RPMI7951 (cell line): Measurements from ENCODE around the gene PID1. TPM values are rescaled to one million over a fixed set of nuclear protein-coding genes. Genes with fewer than 3 reads are reported as not detected.

Source experiments
- DNase-seq: peaks from one replicate; pipeline ENCODE4 v3.0.0-alpha.2; 2012; ENCODE audit warnings: low read depth
- total RNA-seq: library from RNA; depleted of rRNA; stranded (reverse); fragments of >200 nt; shearing (Covaris generic); gene quantifications from 2 replicates; pipeline ENCODE4 v1.2.3, GENCODE V29; 2014

PID1 gene
- total RNA-seq, 1 experiment from 2014 or later: 23.8 TPM

GRCh38 chr2:229169751-229170150 is 101.3 kb downstream of the PID1 start:
- peak; percentile 69 for DNase-seq

GRCh38 chr2:229164545-229165249 is 106.4 kb downstream of the PID1 start:
- DNase-seq: peak; percentile 58

GRCh38 chr2:229163893-229164292 is 107.2 kb downstream of the PID1 start:
- DNase-seq: no peak

- no peak for DNase-seq
Observed at GRCh38 chr2:229162015-229162414, 109.1 kb downstream of the PID1 start.

- no peak for DNase-seq
Observed at GRCh38 chr2:229160984-229161383, 110.1 kb downstream of the PID1 start.

GRCh38 chr2:229160180-229160579 is 110.9 kb downstream of the PID1 start:
- DNase-seq: no peak

- DNase-seq: no peak
Observed at GRCh38 chr2:229159405-229159804, 111.7 kb downstream of the PID1 start.

- DNase-seq: peak; percentile 85
Observed at GRCh38 chr2:229154381-229154780, 116.7 kb downstream of the PID1 start.

GRCh38 chr2:229153951-229154350 is 117.1 kb downstream of the PID1 start:
- DNase-seq: peak; percentile 51

- no peak for DNase-seq
Observed at GRCh38 chr2:229153267-229153666, 117.8 kb downstream of the PID1 start.

- no peak for DNase-seq
Observed at GRCh38 chr2:229152674-229153073, 118.4 kb downstream of the PID1 start.

GRCh38 chr2:229150317-229150716 is 120.8 kb downstream of the PID1 start:
- DNase-seq: no peak

- DNase-seq: peak; percentile 84
Observed at GRCh38 chr2:229141424-229142025, 129.6 kb downstream of the PID1 start.

- no peak for DNase-seq
Observed at GRCh38 chr2:229137639-229138038, 133.4 kb downstream of the PID1 start.

GRCh38 chr2:229137066-229137465 is 134.0 kb downstream of the PID1 start:
- no peak for DNase-seq

- peak; percentile 67 for DNase-seq
Observed at GRCh38 chr2:229133155-229133772, 137.8 kb downstream of the PID1 start.

- no peak for DNase-seq
Observed at GRCh38 chr2:229132236-229132635, 138.9 kb downstream of the PID1 start.

GRCh38 chr2:229130522-229130921 is 140.6 kb downstream of the PID1 start:
- DNase-seq: peak; percentile 45

- DNase-seq: peak; percentile 75
Observed at GRCh38 chr2:229129738-229130371, 141.2 kb downstream of the PID1 start.

- DNase-seq: no peak
Observed at GRCh38 chr2:229127471-229127870, 143.6 kb downstream of the PID1 start.

- no peak for DNase-seq
Observed at GRCh38 chr2:229126066-229126465, 145.0 kb downstream of the PID1 start.

- no peak for DNase-seq
Observed at GRCh38 chr2:229124136-229124535, 147.0 kb downstream of the PID1 start.

GRCh38 chr2:229118927-229119326 is 152.2 kb downstream of the PID1 start:
- peak; percentile 8 for DNase-seq
